Measurements from ENCODE around the gene TXNDC15. TPM values are rescaled to one million over a fixed set of nuclear protein-coding genes. Genes with fewer than 3 reads are reported as not detected.

The TXNDC15 gene
- total and polyA plus RNA-seq, 3 donors from 2014 or later: 47.8 to 68.1 (median 64.2) TPM

- TF ChIP-seq POLR2A (IDR thresholded peaks at IDR 0.05) (no peak), CTCF (IDR thresholded peaks at IDR 0.05) (no peak)
- DNase-seq: no peak
- intact Hi-C loops (cut with DNase I; ENCODE audit: low total_unique reads): no loop called here
- no peak overlapping the region for H3K27ac ChIP-seq
- 61 to 66% methylated on average over 3 of the region's 3 CpGs for WGBS, 2 donors
- H3K9me3 ChIP-seq: no peaks in the 10 kb centered on the region
- H3K4me3 ChIP-seq: no peak overlapping the region
- peaks cover 3% of the 10 kb centered on the region for H3K4me1 ChIP-seq
- H3K27me3 ChIP-seq: no peaks in the 10 kb centered on the region
- no peaks in the 10 kb centered on the region for H3K36me3 ChIP-seq (ENCODE audit: low read depth, missing control alignments)
Measured at GRCh38 chr5:134857401-134857800, 16.8 kb upstream of the TXNDC15 start.

GRCh38 chr5:134864707-134865106 lies 9.5 kb upstream of the TXNDC15 start:
- Histone ChIP-seq H3K4me3 (no peak overlapping the region), H3K4me1 (peaks cover 3% of the 10 kb centered on the region), H3K27ac (peak overlapping the region; percentile 46 to 58), H3K36me3 (ENCODE audit: low read depth, missing control alignments) (no peaks in the 10 kb centered on the region), H3K27me3 (no peaks in the 10 kb centered on the region), H3K9me3 (no peaks in the 10 kb centered on the region)
- TF ChIP-seq POLR2A (IDR thresholded peaks at IDR 0.05): no peak
- no peak for TF ChIP-seq CTCF (IDR thresholded peaks at IDR 0.05)
- 79 to 94% methylated on average over 2 of the region's 2 CpGs for WGBS, 2 donors
- intact Hi-C loops (cut with DNase I; ENCODE audit: low total_unique reads): no loop called here
- no peak for DNase-seq

- WGBS, 2 donors: 51 to 52% methylated on average over 6 of the region's 6 CpGs
- H3K36me3 ChIP-seq (ENCODE audit: low read depth, missing control alignments): no peaks in the 10 kb centered on the region
- intact Hi-C loops (cut with DNase I; ENCODE audit: low total_unique reads): no loop called here
- H3K4me1 ChIP-seq: peaks cover 6% of the 10 kb centered on the region
- TF ChIP-seq POLR2A (IDR thresholded peaks at IDR 0.05) (no peak), CTCF (IDR thresholded peaks at IDR 0.05) (no peak)
- H3K27ac ChIP-seq: peak overlapping the region; percentile 78 to 94
- peak overlapping the region; percentile 85 to 91 for H3K4me3 ChIP-seq
- DNase-seq: no peak
- H3K27me3 ChIP-seq: no peaks in the 10 kb centered on the region
- no peaks in the 10 kb centered on the region for H3K9me3 ChIP-seq
Measured at GRCh38 chr5:134873494-134873893, 677 bp upstream of the TXNDC15 start.

GRCh38 chr5:134874831-134875655 lies 872 bp downstream of the TXNDC15 start:
- TF ChIP-seq POLR2A (IDR thresholded peaks at IDR 0.05): no peak
- H3K4me1 ChIP-seq: peaks cover 6% of the 10 kb centered on the region
- no peaks in the 10 kb centered on the region for H3K27me3 ChIP-seq
- no peaks in the 10 kb centered on the region for H3K36me3 ChIP-seq (ENCODE audit: low read depth, missing control alignments)
- WGBS, 2 donors: 3% methylated on average over 20 of the region's 20 CpGs
- DNase-seq: peak; percentile 80
- no peaks in the 10 kb centered on the region for H3K9me3 ChIP-seq
- intact Hi-C loops (cut with DNase I; ENCODE audit: low total_unique reads): no loop called here
- H3K27ac ChIP-seq: peak overlapping the region; percentile 78 to 94
- peak overlapping the region; percentile 85 to 91 for H3K4me3 ChIP-seq

- peaks cover 6% of the 10 kb centered on the region for H3K4me1 ChIP-seq
- DNase-seq: no peak
- intact Hi-C loops (cut with DNase I; ENCODE audit: low total_unique reads): no loop called here
- no peak overlapping the region for H3K4me3 ChIP-seq
- H3K36me3 ChIP-seq (ENCODE audit: low read depth, missing control alignments): no peaks in the 10 kb centered on the region
- no peaks in the 10 kb centered on the region for H3K9me3 ChIP-seq
- TF ChIP-seq CTCF (IDR thresholded peaks at IDR 0.05) (no peak), POLR2A (IDR thresholded peaks at IDR 0.05) (no peak)
- no peaks in the 10 kb centered on the region for H3K27me3 ChIP-seq
- H3K27ac ChIP-seq: no peak overlapping the region
Measured at GRCh38 chr5:134877159-134877558, 3.0 kb downstream of the TXNDC15 start.

All from testis (tissue), 3 donors.